HepG2 (cell line): ENCODE data around the gene FBF1. TPM values are rescaled to one million over a fixed set of nuclear protein-coding genes. Genes with fewer than 3 reads are reported as not detected.

Experiments
- EHMT2 ChIP-seq: fragments of 200-600 bp; sonication (generic); IDR thresholded peaks from 2 replicates; pipeline ENCODE4 v1.7.0; 2017; ENCODE audit warnings: antibody characterized with exemption, low read depth, low read length, borderline replicate concordance
- FOXM1 ChIP-seq: sonication (generic); formaldehyde crosslinking; IDR thresholded peaks from 2 replicates; pipeline ENCODE4 v1.5.0; 2020; ENCODE audit warnings: missing genetic modification reagents
- HMG20A ChIP-seq: IDR thresholded peaks from 2 replicates; pipeline ENCODE4 v1.6.1; 2016; ENCODE audit warnings: borderline replicate concordance
- HOXA7 ChIP-seq: sonication (generic); formaldehyde crosslinking; IDR thresholded peaks from 2 replicates; pipeline ENCODE4 v1.8.1; 2022; ENCODE audit warnings: mild to moderate bottlenecking, missing genetic modification reagents, moderate library complexity
- KLF6 ChIP-seq: IDR thresholded peaks from 2 replicates; pipeline ENCODE4 v1.8.0; 2016; ENCODE audit warnings: missing biosample characterization, missing genetic modification reagents
- MBNL3 ChIP-seq: fragments of 250-450 bp; sonication (Bioruptor Pico); conservative IDR thresholded peaks from 2 replicates; pipeline ENCODE4 v1.8.0; 2022; ENCODE audit warnings: mild to moderate bottlenecking, inconsistent platforms
- NAIF1 ChIP-seq: sonication (generic); formaldehyde crosslinking; IDR thresholded peaks from 2 replicates; pipeline ENCODE4 v1.5.0; 2020; ENCODE audit warnings: mild to moderate bottlenecking, missing genetic modification reagents, borderline replicate concordance
- REXO4 ChIP-seq: sonication (generic); formaldehyde crosslinking; IDR thresholded peaks from 2 replicates; pipeline ENCODE4 v1.8.0; 2022; ENCODE audit warnings: missing genetic modification reagents, mild to moderate bottlenecking, borderline replicate concordance
- SMC3 ChIP-seq: IDR thresholded peaks from 2 replicates; pipeline ENCODE4 v1.6.1; 2011; ENCODE audit warnings: low read length, improper control_type of control experiment
- ZFYVE20 ChIP-seq: sonication (generic); formaldehyde crosslinking; IDR thresholded peaks from 2 replicates; pipeline ENCODE4 v1.8.0; 2023; ENCODE audit warnings: low read depth, mild to moderate bottlenecking, moderate library complexity, missing genetic modification reagents, borderline replicate concordance
- ZNF468 ChIP-seq: sonication (generic); formaldehyde crosslinking; IDR thresholded peaks from 2 replicates; pipeline ENCODE4 v1.8.0; 2022; ENCODE audit warnings: mild to moderate bottlenecking, moderate library complexity, missing genetic modification reagents
- ZNF709 ChIP-seq: sonication (generic); formaldehyde crosslinking; IDR thresholded peaks from 2 replicates; pipeline ENCODE4 v1.5.0; 2020; ENCODE audit warnings: mild to moderate bottlenecking, missing genetic modification reagents
- ZNF839 ChIP-seq: sonication (generic); formaldehyde crosslinking; IDR thresholded peaks from 2 replicates; pipeline ENCODE4 v1.4.0; 2020; ENCODE audit warnings: missing genetic modification reagents, mild to moderate bottlenecking, borderline replicate concordance
- ZSCAN20 ChIP-seq: sonication (generic); formaldehyde crosslinking; IDR thresholded peaks from 2 replicates; pipeline ENCODE4 v1.4.0; 2020; ENCODE audit warnings: missing genetic modification reagents, mild to moderate bottlenecking, borderline replicate concordance
- polyA plus RNA-seq, 8 experiments: library from polyadenylated mRNA; depleted of rRNA in 3 of 8; stranded (reverse) in 7 of 8; unstranded in 1 of 8; fragments of >200 nt; fragmentation: Illumina TruSeq in 4 of 8; extraction: Trizol in 4 of 8; gene quantifications; 2 replicates each; pipeline versions ENCODE4 v1.2.1 to v1.2.3, GENCODE V29; 2011 to 2016; ENCODE audit warnings: low read depth in 4 of 8, missing spikeins in 1 of 8, mixed read lengths in 1 of 8; ENCODE audit not compliant: insufficient read depth in 1 of 8
- total RNA-seq, 5 experiments: library from RNA; depleted of rRNA; stranded (reverse); fragments of >200 nt; fragmentation: Illumina TruSeq; extraction: Trizol; gene quantifications; 2 replicates each; pipeline ENCODE4 v1.2.3, GENCODE V29; 2016; ENCODE audit warnings: low read depth in 1 of 5
- TF ChIP-seq, protein P1 (sequence below): sonication (generic); formaldehyde crosslinking; IDR thresholded peaks from 2 replicates; pipeline ENCODE4 v1.4.0; 2020; ENCODE audit warnings: missing genetic modification reagents
- TF ChIP-seq, protein P2 (sequence below): sonication (generic); formaldehyde crosslinking; IDR thresholded peaks from 2 replicates; pipeline ENCODE4 v1.5.0; 2020; ENCODE audit warnings: missing genetic modification reagents
- TF ChIP-seq, protein P3 (sequence below): sonication (generic); formaldehyde crosslinking; IDR thresholded peaks from 2 replicates; pipeline ENCODE4 v1.4.0; 2020; ENCODE audit warnings: missing genetic modification reagents, borderline replicate concordance
- TF ChIP-seq, protein P4 (sequence below): sonication (generic); formaldehyde crosslinking; IDR thresholded peaks from 2 replicates; pipeline ENCODE4 v1.4.0; 2020; ENCODE audit warnings: mild to moderate bottlenecking, missing genetic modification reagents
- TF ChIP-seq, protein P5 (sequence below): sonication (generic); formaldehyde crosslinking; IDR thresholded peaks from 2 replicates; pipeline ENCODE4 v1.5.1; 2020; ENCODE audit warnings: mild to moderate bottlenecking, missing genetic modification reagents, moderate library complexity
- TF ChIP-seq, protein P6 (sequence below): sonication (generic); formaldehyde crosslinking; IDR thresholded peaks from 2 replicates; pipeline ENCODE4 v1.5.0; 2020; ENCODE audit warnings: mild to moderate bottlenecking, missing genetic modification reagents

Gene FBF1
- total and polyA plus RNA-seq, 2 of the 13 experiments (the other 11 are each of a cell fraction or from before 2014, with no cell fraction given), result 2.4 to 8.1 TPM

DNA sequence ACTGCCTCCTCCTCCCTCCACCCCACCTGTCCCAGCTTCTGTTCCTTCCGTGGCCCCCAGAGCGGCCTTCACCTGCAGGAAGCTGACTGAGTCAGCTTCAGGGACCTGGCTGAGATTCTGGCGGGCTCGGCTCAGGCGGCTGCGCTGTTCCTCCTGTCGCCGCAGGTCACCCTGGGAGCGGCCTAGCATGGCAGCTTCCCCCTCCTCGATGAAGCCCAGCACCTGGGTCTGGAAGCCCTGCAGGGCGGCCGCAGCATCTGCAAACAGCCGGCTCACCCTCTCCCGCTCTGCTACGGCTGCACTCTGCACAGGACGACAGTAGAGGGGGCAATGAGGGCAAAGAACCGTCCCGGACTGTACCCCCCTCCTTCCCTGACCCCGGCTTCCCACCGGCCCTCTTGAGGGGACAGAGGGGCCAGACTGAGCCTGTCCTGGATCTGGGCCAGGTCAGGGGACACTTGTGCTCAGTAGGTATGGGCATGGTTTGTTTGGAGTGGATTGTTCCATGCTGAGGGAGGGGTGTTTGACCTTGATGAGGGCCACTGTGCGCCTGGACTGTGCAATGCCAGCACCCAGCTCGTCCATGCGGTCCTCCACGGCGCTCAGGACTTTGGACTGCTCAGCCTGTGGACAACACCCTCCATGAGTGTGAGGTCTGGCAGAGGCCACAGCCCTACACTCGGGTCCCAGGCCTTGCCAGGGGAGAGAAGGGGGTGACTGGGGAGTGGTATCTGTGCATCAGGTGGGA is 64.5 kb downstream of the FBF1 start (continued):
- TF ChIP-seq, protein P1, sequence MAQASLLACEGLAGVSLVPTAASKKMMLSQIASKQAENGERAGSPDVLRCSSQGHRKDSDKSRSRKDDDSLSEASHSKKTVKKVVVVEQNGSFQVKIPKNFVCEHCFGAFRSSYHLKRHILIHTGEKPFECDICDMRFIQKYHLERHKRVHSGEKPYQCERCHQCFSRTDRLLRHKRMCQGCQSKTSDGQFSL (CRISPR knock-in tag), result peak; percentile 84
- TF ChIP-seq ZNF709 (CRISPR knock-in tag) (peak; percentile 61; the same call in 1 of the 2 replicates), KLF6 (CRISPR knock-in tag) (peak; percentile 73), EHMT2 (no peak), ZNF468 (no peak), REXO4 (CRISPR knock-in tag) (no peak), MBNL3 (CRISPR knock-in tag) (no peak), HOXA7 (CRISPR knock-in tag) (no peak), SMC3 (0 out of 2 replicates have a peak, but pooled peaks have one; percentile 17), ZSCAN20 (CRISPR knock-in tag) (peak; percentile 17; the same call in 1 of the 2 replicates), HMG20A (peak; percentile 81), FOXM1 (CRISPR knock-in tag) (no peak), ZNF839 (CRISPR knock-in tag) (peak; percentile 80; the same call in 1 of the 2 replicates), ZFYVE20 (CRISPR knock-in tag) (0 out of 2 replicates have a peak, but pooled peaks have one; percentile 56), NAIF1 (CRISPR knock-in tag) (no peak)
- TF ChIP-seq, protein P2, sequence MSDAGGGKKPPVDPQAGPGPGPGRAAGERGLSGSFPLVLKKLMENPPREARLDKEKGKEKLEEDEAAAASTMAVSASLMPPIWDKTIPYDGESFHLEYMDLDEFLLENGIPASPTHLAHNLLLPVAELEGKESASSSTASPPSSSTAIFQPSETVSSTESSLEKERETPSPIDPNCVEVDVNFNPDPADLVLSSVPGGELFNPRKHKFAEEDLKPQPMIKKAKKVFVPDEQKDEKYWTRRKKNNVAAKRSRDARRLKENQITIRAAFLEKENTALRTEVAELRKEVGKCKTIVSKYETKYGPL (CRISPR knock-in tag), result no peak; the same call in 1 of the 2 replicates
- TF ChIP-seq, protein P3, sequence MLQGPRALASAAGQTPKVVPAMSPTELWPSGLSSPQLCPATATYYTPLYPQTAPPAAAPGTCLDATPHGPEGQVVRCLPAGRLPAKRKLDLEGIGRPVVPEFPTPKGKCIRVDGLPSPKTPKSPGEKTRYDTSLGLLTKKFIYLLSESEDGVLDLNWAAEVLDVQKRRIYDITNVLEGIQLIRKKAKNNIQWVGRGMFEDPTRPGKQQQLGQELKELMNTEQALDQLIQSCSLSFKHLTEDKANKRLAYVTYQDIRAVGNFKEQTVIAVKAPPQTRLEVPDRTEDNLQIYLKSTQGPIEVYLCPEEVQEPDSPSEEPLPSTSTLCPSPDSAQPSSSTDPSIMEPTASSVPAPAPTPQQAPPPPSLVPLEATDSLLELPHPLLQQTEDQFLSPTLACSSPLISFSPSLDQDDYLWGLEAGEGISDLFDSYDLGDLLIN (CRISPR knock-in tag), result no peak
- TF ChIP-seq, protein P4, sequence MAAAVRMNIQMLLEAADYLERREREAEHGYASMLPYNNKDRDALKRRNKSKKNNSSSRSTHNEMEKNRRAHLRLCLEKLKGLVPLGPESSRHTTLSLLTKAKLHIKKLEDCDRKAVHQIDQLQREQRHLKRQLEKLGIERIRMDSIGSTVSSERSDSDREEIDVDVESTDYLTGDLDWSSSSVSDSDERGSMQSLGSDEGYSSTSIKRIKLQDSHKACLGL (CRISPR knock-in tag), result peak; percentile 30; the same call in 1 of the 2 replicates
- TF ChIP-seq, protein P5, sequence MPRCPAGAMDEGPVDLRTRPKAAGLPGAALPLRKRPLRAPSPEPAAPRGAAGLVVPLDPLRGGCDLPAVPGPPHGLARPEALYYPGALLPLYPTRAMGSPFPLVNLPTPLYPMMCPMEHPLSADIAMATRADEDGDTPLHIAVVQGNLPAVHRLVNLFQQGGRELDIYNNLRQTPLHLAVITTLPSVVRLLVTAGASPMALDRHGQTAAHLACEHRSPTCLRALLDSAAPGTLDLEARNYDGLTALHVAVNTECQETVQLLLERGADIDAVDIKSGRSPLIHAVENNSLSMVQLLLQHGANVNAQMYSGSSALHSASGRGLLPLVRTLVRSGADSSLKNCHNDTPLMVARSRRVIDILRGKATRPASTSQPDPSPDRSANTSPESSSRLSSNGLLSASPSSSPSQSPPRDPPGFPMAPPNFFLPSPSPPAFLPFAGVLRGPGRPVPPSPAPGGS, result peak; percentile 84; the same call in 1 of the 2 replicates
- TF ChIP-seq, protein P6, sequence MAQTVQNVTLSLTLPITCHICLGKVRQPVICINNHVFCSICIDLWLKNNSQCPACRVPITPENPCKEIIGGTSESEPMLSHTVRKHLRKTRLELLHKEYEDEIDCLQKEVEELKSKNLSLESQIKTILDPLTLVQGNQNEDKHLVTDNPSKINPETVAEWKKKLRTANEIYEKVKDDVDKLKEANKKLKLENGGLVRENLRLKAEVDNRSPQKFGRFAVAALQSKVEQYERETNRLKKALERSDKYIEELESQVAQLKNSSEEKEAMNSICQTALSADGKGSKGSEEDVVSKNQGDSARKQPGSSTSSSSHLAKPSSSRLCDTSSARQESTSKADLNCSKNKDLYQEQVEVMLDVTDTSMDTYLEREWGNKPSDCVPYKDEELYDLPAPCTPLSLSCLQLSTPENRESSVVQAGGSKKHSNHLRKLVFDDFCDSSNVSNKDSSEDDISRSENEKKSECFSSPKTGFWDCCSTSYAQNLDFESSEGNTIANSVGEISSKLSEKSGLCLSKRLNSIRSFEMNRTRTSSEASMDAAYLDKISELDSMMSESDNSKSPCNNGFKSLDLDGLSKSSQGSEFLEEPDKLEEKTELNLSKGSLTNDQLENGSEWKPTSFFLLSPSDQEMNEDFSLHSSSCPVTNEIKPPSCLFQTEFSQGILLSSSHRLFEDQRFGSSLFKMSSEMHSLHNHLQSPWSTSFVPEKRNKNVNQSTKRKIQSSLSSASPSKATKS (CRISPR knock-in tag), result peak; percentile 38; the same call in 1 of the 2 replicates
